GM10266 (cell line): Measurements from ENCODE around the gene DCDC2C.

ENCODE experiments used
- DNase-seq: peaks from one replicate; pipeline ENCODE4 v3.0.0; 2012; ENCODE audit errors: extremely low spot score
- CTCF ChIP-seq: IDR thresholded peaks from 2 replicates; pipeline ENCODE4 v1.5.1; 2012; ENCODE audit warnings: mild to moderate bottlenecking, low read depth; ENCODE audit not compliant: control insufficient read depth, insufficient read depth; ENCODE audit errors: missing control alignments

The DCDC2C gene

GRCh38 chr2:3838348-3838747 is 135.0 kb downstream of the DCDC2C start:
- TF ChIP-seq CTCF: no peak
- no peak for DNase-seq

- TF ChIP-seq CTCF: no peak
- DNase-seq: no peak
Measured at GRCh38 chr2:3839476-3839875, 136.1 kb downstream of the DCDC2C start.

GRCh38 chr2:3840611-3841155 is 137.3 kb downstream of the DCDC2C start:
- no peak for TF ChIP-seq CTCF
- DNase-seq: no peak

- no peak for DNase-seq
- no peak for TF ChIP-seq CTCF
Measured at GRCh38 chr2:3847397-3848052, 144.2 kb downstream of the DCDC2C start.

GRCh38 chr2:3848776-3849175 is 145.4 kb downstream of the DCDC2C start:
- no peak for DNase-seq
- no peak for TF ChIP-seq CTCF

GRCh38 chr2:3849213-3849612 is 145.8 kb downstream of the DCDC2C start:
- DNase-seq: no peak
- TF ChIP-seq CTCF: no peak

GRCh38 chr2:3857576-3857975 is 154.2 kb downstream of the DCDC2C start:
- no peak for TF ChIP-seq CTCF
- DNase-seq: no peak
